GM20000 (cell line): ENCODE results near the gene PTPRN.

ENCODE experiments used
- DNase-seq: peaks from one replicate; pipeline ENCODE4 v3.0.0; 2012; ENCODE audit warnings: low spot score
- CTCF ChIP-seq: IDR thresholded peaks from 2 replicates; pipeline ENCODE4 v1.5.1; 2012; ENCODE audit warnings: mild to moderate bottlenecking, control low read depth; ENCODE audit errors: extremely low read depth, missing control alignments

Gene PTPRN

GRCh38 chr2:219350215-219350614 lies 41.0 kb upstream of the PTPRN start:
- TF ChIP-seq CTCF: no peak
- no peak for DNase-seq

- DNase-seq: no peak
These were observed 35.7 kb upstream of the PTPRN start for GRCh38 chr2:219344751-219345430.

GRCh38 chr2:219335373-219335786 lies 26.2 kb upstream of the PTPRN start:
- DNase-seq: no peak
- no peak for TF ChIP-seq CTCF

More at GRCh38 chr2:219344751-219345430, 35.7 kb upstream of the PTPRN start:
- no peak for TF ChIP-seq CTCF

GRCh38 chr2:219334076-219334475 lies 24.9 kb upstream of the PTPRN start:
- TF ChIP-seq CTCF: no peak
- DNase-seq: no peak

GRCh38 chr2:219332542-219332941 lies 23.3 kb upstream of the PTPRN start, which contains the start of gene RESP18:
Gene RESP18, minus strand, starts transcription at chr2:219332744.
- TF ChIP-seq CTCF: no peak

GRCh38 chr2:219331560-219332213 lies 22.5 kb upstream of the PTPRN start:
- no peak for DNase-seq
- TF ChIP-seq CTCF: no peak

More at GRCh38 chr2:219332542-219332941, 23.3 kb upstream of the PTPRN start, which contains the start of gene RESP18:
- no peak for DNase-seq

- no peak for TF ChIP-seq CTCF
- no peak for DNase-seq
These were observed 18.5 kb upstream of the PTPRN start for GRCh38 chr2:219327719-219328118.
